ENCODE data around the gene CEP83. TPM values are rescaled to one million over a fixed set of nuclear protein-coding genes. Genes with fewer than 3 reads are reported as not detected.

Gene CEP83
- total and polyA plus RNA-seq, 9 of the 15 experiments (the other 6 are each of a cell fraction or from before 2014, with no cell fraction given): 5.3 to 40.5 (median 31.3) TPM

DNA sequence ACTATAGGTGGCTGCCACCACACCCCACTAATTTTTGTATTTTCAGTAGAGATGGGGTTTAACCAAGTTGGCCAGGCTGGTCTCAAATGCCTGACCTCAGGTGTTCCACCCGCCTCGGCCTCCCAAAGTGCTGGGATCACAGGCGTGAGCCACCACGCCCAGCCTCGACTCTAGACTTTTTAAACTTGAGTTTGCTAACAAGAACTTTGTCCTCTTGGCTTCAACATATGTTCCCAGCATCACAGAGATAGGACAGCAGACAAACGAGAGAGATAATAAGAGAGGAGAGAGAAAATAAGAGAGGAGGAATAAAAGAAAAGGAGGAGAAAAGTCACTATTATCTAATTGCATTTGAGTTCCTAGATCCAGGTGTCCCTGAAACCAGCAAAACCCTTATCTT, 119.1 kb downstream of the CEP83 start:
- ChIA-PET CTCF (ENCODE audit: low intra/inter-chr PET ratio) (no interaction called here), POLR2A (no interaction called here)
- 94% methylated on average over 6 of the region's 6 CpGs for WGBS (ENCODE audit: insufficient coverage, low coverage, missing lambda C conversion rate)
- Histone ChIP-seq H2AFZ (ENCODE audit: low read depth, low read length) (no peak overlapping the region), H3K4me3 (no peak overlapping the region), H3K27ac (ENCODE audit: extremely low read depth, low read depth, low read length) (no peak overlapping the region), H3K9me3 (replicated peaks; ENCODE audit: control insufficient read depth, insufficient read depth, low read depth, low read length) (no peaks in the 10 kb centered on the region), H3K36me3 (ENCODE audit: control insufficient read depth, insufficient read depth, low read length) (peaks cover 5% of the 10 kb centered on the region; the same call in 1 of the 3 replicates), H3K4me2 (ENCODE audit: insufficient read depth, low read length) (no peak overlapping the region), H3K27me3 (ENCODE audit: control insufficient read depth in 2 of 2, insufficient read depth in 2 of 2, low read length in 2 of 2) (no peaks in the 10 kb centered on the region), H3K9ac (ENCODE audit: insufficient read depth in 1 of 2, low read depth in 2 of 2, low read length in 2 of 2) (no peak overlapping the region), H3K4me1 (replicated peaks in 1 of 2; ENCODE audit: control insufficient read depth in 2 of 2, insufficient read depth in 2 of 2, low read length in 2 of 2) (no peaks in the 10 kb centered on the region), H4K20me1 (replicated peaks; ENCODE audit: control insufficient read depth, insufficient read depth, low read length) (no peaks in the 10 kb centered on the region), H3K9me1 (ENCODE audit: control insufficient read depth, insufficient read depth, low read length) (no peaks in the 10 kb centered on the region), H3K79me2 (ENCODE audit: control insufficient read depth, insufficient read depth, low read length) (no peaks in the 10 kb centered on the region)
- no peak for ATAC-seq
- intact Hi-C loops (cut with micrococcal nuclease) (no loop called here), in situ Hi-C loops (cut with MboI) (no loop called here)
- no peak for DNase-seq (ENCODE audit: extremely low read depth in 1 of 4, low spot score in 3 of 4)
- TF ChIP-seq, protein P1, sequence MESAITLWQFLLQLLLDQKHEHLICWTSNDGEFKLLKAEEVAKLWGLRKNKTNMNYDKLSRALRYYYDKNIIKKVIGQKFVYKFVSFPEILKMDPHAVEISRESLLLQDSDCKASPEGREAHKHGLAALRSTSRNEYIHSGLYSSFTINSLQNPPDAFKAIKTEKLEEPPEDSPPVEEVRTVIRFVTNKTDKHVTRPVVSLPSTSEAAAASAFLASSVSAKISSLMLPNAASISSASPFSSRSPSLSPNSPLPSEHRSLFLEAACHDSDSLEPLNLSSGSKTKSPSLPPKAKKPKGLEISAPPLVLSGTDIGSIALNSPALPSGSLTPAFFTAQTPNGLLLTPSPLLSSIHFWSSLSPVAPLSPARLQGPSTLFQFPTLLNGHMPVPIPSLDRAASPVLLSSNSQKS (CRISPR knock-in tag; IDR thresholded peaks at IDR 0.05): no peak
- TF ChIP-seq NEUROD1 (IDR thresholded peaks at IDR 0.05; ENCODE audit: borderline replicate concordance, low read depth, low read length, partially characterized antibody): no peak
- no TSS peak for BruUV-seq (replicated peaks)
- FAIRE-seq: no peak

DNA sequence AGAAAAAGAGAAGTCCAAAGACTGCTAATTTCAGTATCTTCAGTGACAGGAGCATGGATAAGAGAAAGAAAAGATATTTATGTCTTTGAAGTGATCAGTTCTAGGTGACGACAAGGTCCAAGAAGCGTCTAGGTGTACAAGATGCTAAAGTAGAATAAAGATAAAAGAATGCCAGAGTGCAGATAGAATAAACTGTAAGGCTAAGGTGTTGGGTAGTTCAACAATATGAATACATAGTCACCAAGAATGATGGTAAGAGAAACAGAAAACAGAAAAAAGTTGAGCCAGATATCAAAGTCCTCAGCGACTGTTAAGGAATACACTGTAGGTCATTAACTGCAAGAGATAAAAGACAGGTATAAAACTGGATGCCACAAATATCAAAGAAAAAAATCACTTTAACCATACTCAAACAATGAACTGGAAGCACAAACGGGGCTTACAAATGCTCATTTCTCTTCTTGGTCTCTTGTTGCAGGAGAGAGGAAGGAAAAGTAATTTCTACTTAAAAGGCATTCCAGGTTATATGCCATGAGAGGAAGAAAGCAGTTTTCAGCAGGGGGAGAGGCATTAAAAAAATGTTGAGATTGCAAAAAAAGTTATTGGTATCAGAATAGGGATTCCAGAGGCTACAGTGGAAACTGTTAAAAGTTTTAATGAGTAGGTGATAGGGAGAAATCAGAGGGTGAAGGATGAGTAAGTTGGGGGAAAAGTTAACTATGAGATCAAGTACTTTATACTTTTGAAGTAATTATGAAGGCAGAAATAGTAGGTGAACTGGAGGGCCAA, 121.5 kb downstream of the CEP83 start:
- no peak overlapping the region for H3K27ac ChIP-seq (ENCODE audit: extremely low read depth, low read depth, low read length)
- in situ Hi-C loops (cut with MboI): no loop called here
- no peaks in the 10 kb centered on the region for H3K4me1 ChIP-seq (replicated peaks in 1 of 2; ENCODE audit: control insufficient read depth in 2 of 2, insufficient read depth in 2 of 2, low read length in 2 of 2)
- no peaks in the 10 kb centered on the region for H3K36me3 ChIP-seq (ENCODE audit: control insufficient read depth, insufficient read depth, low read length)
- DNase-seq (ENCODE audit: extremely low read depth in 1 of 4, low spot score in 3 of 4): no peak
- H3K27me3 ChIP-seq (ENCODE audit: control insufficient read depth in 2 of 2, insufficient read depth in 2 of 2, low read length in 2 of 2): no peaks in the 10 kb centered on the region
- no peak overlapping the region for H2AFZ ChIP-seq (ENCODE audit: low read depth, low read length)
- no peaks in the 10 kb centered on the region for H3K79me2 ChIP-seq (ENCODE audit: control insufficient read depth, insufficient read depth, low read length)
- H4K20me1 ChIP-seq (replicated peaks; ENCODE audit: control insufficient read depth, insufficient read depth, low read length): no peaks in the 10 kb centered on the region
- BruUV-seq (replicated peaks): no TSS peak
- H3K4me3 ChIP-seq: no peak overlapping the region
- ChIA-PET POLR2A (interaction anchor here (0.6 kb wide), 2 partner anchors 9 to 1285 kb away, joined by 3 read pairs; no protein-coding TSS in a partner anchor), CTCF (ENCODE audit: low intra/inter-chr PET ratio) (no interaction called here)
- no peaks in the 10 kb centered on the region for H3K9me1 ChIP-seq (ENCODE audit: control insufficient read depth, insufficient read depth, low read length)
- ATAC-seq: no peak
- FAIRE-seq: no peak
- 73% methylated on average over 4 of the region's 4 CpGs for WGBS (ENCODE audit: insufficient coverage, low coverage, missing lambda C conversion rate)
- H3K4me2 ChIP-seq (ENCODE audit: insufficient read depth, low read length): no peak overlapping the region
- no peak overlapping the region for H3K9ac ChIP-seq (ENCODE audit: insufficient read depth in 1 of 2, low read depth in 2 of 2, low read length in 2 of 2)
- no peaks in the 10 kb centered on the region for H3K9me3 ChIP-seq (replicated peaks; ENCODE audit: control insufficient read depth, insufficient read depth, low read depth, low read length)
- intact Hi-C loops (cut with micrococcal nuclease): no loop called here
- TF ChIP-seq GABPB2 (CRISPR knock-in tag; conservative IDR thresholded peaks at IDR 0.05): no peak
- no peak for TF ChIP-seq SOX6 (IDR thresholded peaks at IDR 0.05)
- no peak for TF ChIP-seq MTA2 (IDR thresholded peaks at IDR 0.05; ENCODE audit: low read depth)
- TF ChIP-seq, protein P2, sequence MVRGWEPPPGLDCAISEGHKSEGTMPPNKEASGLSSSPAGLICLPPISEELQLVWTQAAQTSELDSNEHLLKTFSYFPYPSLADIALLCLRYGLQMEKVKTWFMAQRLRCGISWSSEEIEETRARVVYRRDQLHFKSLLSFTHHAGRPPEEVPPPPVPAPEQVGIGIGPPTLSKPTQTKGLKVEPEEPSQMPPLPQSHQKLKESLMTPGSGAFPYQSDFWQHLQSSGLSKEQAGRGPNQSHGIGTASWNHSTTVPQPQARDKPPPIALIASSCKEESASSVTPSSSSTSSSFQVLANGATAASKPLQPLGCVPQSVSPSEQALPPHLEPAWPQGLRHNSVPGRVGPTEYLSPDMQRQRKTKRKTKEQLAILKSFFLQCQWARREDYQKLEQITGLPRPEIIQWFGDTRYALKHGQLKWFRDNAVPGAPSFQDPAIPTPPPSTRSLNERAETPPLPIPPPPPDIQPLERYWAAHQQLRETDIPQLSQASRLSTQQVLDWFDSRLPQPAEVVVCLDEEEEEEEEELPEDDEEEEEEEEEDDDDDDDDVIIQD (CRISPR knock-in tag; IDR thresholded peaks at IDR 0.05): no peak
- TF ChIP-seq TEAD4 (IDR thresholded peaks at IDR 0.05; ENCODE audit: low read length): no peak
- TF ChIP-seq TEAD4 (CRISPR knock-in tag; IDR thresholded peaks at IDR 0.05; ENCODE audit: borderline replicate concordance): no peak
- TF ChIP-seq E2F3 (CRISPR knock-in tag; IDR thresholded peaks at IDR 0.05): no peak
- TF ChIP-seq KLF10 (CRISPR knock-in tag; IDR thresholded peaks at IDR 0.05): no peak
- no peak for TF ChIP-seq ZNF146 (CRISPR knock-in tag; IDR thresholded peaks at IDR 0.05; ENCODE audit: unreplicated experiment)
- TF ChIP-seq MAFG (tag; conservative IDR thresholded peaks at IDR 0.05): peak; percentile 20; the same call in 1 of the 2 replicates
- no peak for TF ChIP-seq PRPF4 (IDR thresholded peaks at IDR 0.05; ENCODE audit: insufficient read depth, low read depth, low read length, poor library complexity, severe bottlenecking)
- no peak for TF ChIP-seq RBM25 (IDR thresholded peaks at IDR 0.05; ENCODE audit: low read depth, low read length, severe bottlenecking)

All from K562 (cell line).